CD14-positive monocyte (primary cell): ENCODE measurements around the gene POLA1. TPM values are rescaled to one million over a fixed set of nuclear protein-coding genes. Genes with fewer than 3 reads are reported as not detected.

Experiments
- DNase-seq, 3 donors: peaks; one replicate each; pipeline ENCODE4 v3.0.0-alpha.2; 2011 to 2022
- H2AFZ ChIP-seq: 2 replicates; pipeline ENCODE4 v1.6.0; 2012; ENCODE audit warnings: mild to moderate bottlenecking, low read depth, low read length, inconsistent platforms; ENCODE audit not compliant: insufficient read depth, poor library complexity, severe bottlenecking
- H3K27ac ChIP-seq, 2 donors: 1 replicate in 1 of 2; 2 replicates in 1 of 2; pipeline ENCODE4 v1.5.1; 2012 to 2013; ENCODE audit warnings: low read length in 2 of 2, control low read depth in 1 of 2, inconsistent platforms in 1 of 2, low read depth in 1 of 2, mild to moderate bottlenecking in 1 of 2
- H3K27me3 ChIP-seq, 2 donors: one replicate each; pipeline versions ENCODE4 v1.6.0 to v1.6.1; 2011 to 2013; ENCODE audit warnings: low read length in 2 of 2; ENCODE audit not compliant: control insufficient read depth in 2 of 2, insufficient read depth in 2 of 2
- H3K36me3 ChIP-seq, 2 donors: replicated peaks in 1 of 2; 1 replicate in 1 of 2; 2 replicates in 1 of 2; pipeline versions ENCODE4 v1.5.1 to v1.6.1; 2012 to 2013; ENCODE audit warnings: low read length in 2 of 2, control low read depth in 1 of 2, inconsistent platforms in 1 of 2, mild to moderate bottlenecking in 1 of 2; ENCODE audit not compliant: insufficient read depth in 2 of 2, control insufficient read depth in 1 of 2
- H3K4me1 ChIP-seq, 2 donors: 1 replicate in 1 of 2; 2 replicates in 1 of 2; pipeline versions ENCODE4 v1.5.1 to v1.6.1; 2012 to 2013; ENCODE audit warnings: low read length in 2 of 2, control low read depth in 1 of 2, inconsistent platforms in 1 of 2, mild to moderate bottlenecking in 1 of 2, moderate library complexity in 1 of 2; ENCODE audit not compliant: insufficient read depth in 2 of 2, control insufficient read depth in 1 of 2
- H3K4me2 ChIP-seq: replicated peaks from 2 replicates; pipeline ENCODE3; 2012; ENCODE audit warnings: low read length, moderate library complexity, mild to moderate bottlenecking; ENCODE audit not compliant: poor library complexity, severe bottlenecking; ENCODE audit errors: extremely low read depth
- H3K4me3 ChIP-seq, 3 experiments: fragments of 200-600 bp in 1 of 3; sonication (generic) in 1 of 3; replicated peaks in 1 of 3; 1 replicate in 2 of 3; 2 replicates in 1 of 3; pipeline ENCODE4 v1.5.1; 2011 to 2013; ENCODE audit warnings: low read length in 3 of 3, mild to moderate bottlenecking in 3 of 3, control low read depth in 2 of 3, low read depth in 2 of 3, inconsistent platforms in 1 of 3, moderate library complexity in 1 of 3
- H3K79me2 ChIP-seq: 2 replicates; pipeline ENCODE4 v1.6.0; 2012; ENCODE audit warnings: mild to moderate bottlenecking, control low read depth, inconsistent platforms, low read length, moderate library complexity; ENCODE audit not compliant: insufficient read depth
- H3K9ac ChIP-seq: 2 replicates; pipeline ENCODE4 v1.6.0; 2017; ENCODE audit warnings: low read length, mild to moderate bottlenecking; ENCODE audit not compliant: insufficient read depth, poor library complexity, severe bottlenecking
- H3K9me3 ChIP-seq, 2 donors: replicated peaks in 1 of 2; 1 replicate in 1 of 2; 2 replicates in 1 of 2; pipeline versions ENCODE4 v1.5.1 to v1.6.1; 2012 to 2013; ENCODE audit warnings: low read length in 2 of 2, control low read depth in 1 of 2; ENCODE audit not compliant: control insufficient read depth in 1 of 2, insufficient read depth in 1 of 2
- H4K20me1 ChIP-seq: 2 replicates; pipeline ENCODE4 v1.6.0; 2012; ENCODE audit warnings: mild to moderate bottlenecking, low read length, control low read depth, moderate library complexity; ENCODE audit not compliant: insufficient read depth
- H3K27ac Mint-ChIP-seq, 7 donors: one replicate each; pipeline ENCODE4 v1.8.0; 2020; ENCODE audit warnings: mild to moderate bottlenecking in 7 of 7, mixed read lengths in 7 of 7, moderate library complexity in 6 of 7, inconsistent platforms in 2 of 7
- H3K27me3 Mint-ChIP-seq, 3 donors: one replicate each; pipeline ENCODE4 v1.8.0; 2021 to 2022; ENCODE audit warnings: low read depth in 3 of 3, mild to moderate bottlenecking in 3 of 3, mixed read lengths in 3 of 3, moderate library complexity in 3 of 3, inconsistent platforms in 1 of 3
- H3K36me3 Mint-ChIP-seq, 2 donors: one replicate each; pipeline ENCODE4 v1.8.0; 2020; ENCODE audit warnings: mixed read lengths in 2 of 2, inconsistent platforms in 1 of 2, mild to moderate bottlenecking in 1 of 2
- H3K4me1 Mint-ChIP-seq: one replicate; pipeline ENCODE4 v1.8.0; 2020; ENCODE audit warnings: mild to moderate bottlenecking, mixed read lengths
- H3K4me3 Mint-ChIP-seq, 2 donors: one replicate each; pipeline ENCODE4 v1.8.0; 2020; ENCODE audit warnings: mild to moderate bottlenecking in 2 of 2, mixed read lengths in 2 of 2, moderate library complexity in 1 of 2
- H3K9me3 Mint-ChIP-seq, 7 donors: one replicate each; pipeline ENCODE4 v1.8.0; 2020 to 2022; ENCODE audit warnings: mixed read lengths in 7 of 7, mild to moderate bottlenecking in 6 of 7, moderate library complexity in 6 of 7, inconsistent platforms in 2 of 7
- CTCF ChIP-seq: fragments of 200-600 bp; IDR thresholded peaks from one replicate; pipeline ENCODE4 v1.8.0; 2022; ENCODE audit warnings: antibody characterized with exemption, mild to moderate bottlenecking
- WGBS: methylation state at CpG from one replicate; pipeline ENCODE4 v1.1.5; 2013; ENCODE audit warnings: missing lambda C conversion rate; ENCODE audit not compliant: insufficient coverage; 5-methylcytosine and 5-hydroxymethylcytosine counted together
- intact Hi-C, 2 donors: fragments of 100-400 bp; cut with micrococcal nuclease; formaldehyde crosslinking; loops; one replicate each; pipeline versions ENCODE4 v1.15.0 to v1.15.1; 2023
- polyA plus RNA-seq, 3 donors: library from polyadenylated mRNA; depleted of rRNA in 1 of 3; unstranded in 2 of 3; stranded (reverse) in 1 of 3; fragments of 300-500 nt in 2 of 3; fragments of >200 nt in 1 of 3; fragmentation: Illumina TruSeq in 2 of 3; gene quantifications; 1 replicate in 2 of 3; 2 replicates in 1 of 3; pipeline ENCODE4 v1.2.3, GENCODE V29; 2012 to 2021

POLA1 gene
- polyA plus RNA-seq, 3 donors: 1.2 to 1.4 (median 1.3) TPM

- Histone ChIP-seq H3K4me3 (no peak overlapping the region), H3K36me3 (no peaks in the 10 kb centered on the region), H3K9me3 (peaks cover 0 to 45% of the 10 kb centered on the region in 2 donors), H2AFZ (no peak overlapping the region), H3K79me2 (no peaks in the 10 kb centered on the region), H3K4me2 (no peak overlapping the region), H3K4me1 (no peaks in the 10 kb centered on the region), H3K9ac (no peak overlapping the region), H3K27ac (no peak overlapping the region), H4K20me1 (no peaks in the 10 kb centered on the region), H3K27me3 (peaks cover 61 to 85% of the 10 kb centered on the region in 2 donors)
- intact Hi-C loops: no loop called here
- Mint-ChIP-seq H3K27me3 (peaks cover 74 to 94% (median 84%) of the 10 kb centered on the region in 3 donors), H3K36me3 (peaks cover 0 to 2% of the 10 kb centered on the region in 2 donors), H3K27ac (no peak overlapping the region), H3K4me1 (peaks cover 14% of the 10 kb centered on the region), H3K4me3 (peak overlapping the region in 1 of 2 donors; percentile 86), H3K9me3 (peaks cover 0 to 33% (median 10%) of the 10 kb centered on the region in 7 donors)
- DNase-seq: no peak
- TF ChIP-seq CTCF: no peak
- no CpG with 5 or more reads among the region's 7 CpGs for WGBS
These were observed 312.9 kb downstream of the POLA1 start for GRCh38 chrX:25006586-25007058.

GRCh38 chrX:25007059-25008053 lies 313.6 kb downstream of the POLA1 start:
- intact Hi-C loops: no loop called here
- Histone ChIP-seq H3K27ac (no peak overlapping the region), H3K4me1 (peaks cover 2% of the 10 kb centered on the region in 2 donors), H3K79me2 (no peaks in the 10 kb centered on the region), H2AFZ (no peak overlapping the region), H3K9me3 (peaks cover 0 to 48% of the 10 kb centered on the region in 2 donors), H3K36me3 (no peaks in the 10 kb centered on the region), H3K4me3 (no peak overlapping the region), H3K4me2 (no peak overlapping the region), H3K27me3 (peaks cover 61 to 87% of the 10 kb centered on the region in 2 donors), H3K9ac (no peak overlapping the region), H4K20me1 (no peaks in the 10 kb centered on the region)
- 6% methylated on average over 40 of the region's 64 CpGs for WGBS
- no peak for TF ChIP-seq CTCF
- H3K27me3 Mint-ChIP-seq: peaks cover 73 to 94% (median 86%) of the 10 kb centered on the region in 3 donors
- H3K9me3 Mint-ChIP-seq: peaks cover 0 to 36% (median 12%) of the 10 kb centered on the region in 7 donors
- no peak overlapping the region for H3K27ac Mint-ChIP-seq
- H3K4me1 Mint-ChIP-seq: peaks cover 17% of the 10 kb centered on the region
- DNase-seq: no peak
- H3K4me3 Mint-ChIP-seq: peak overlapping the region in 1 of 2 donors; percentile 86
- peaks cover 0 to 2% of the 10 kb centered on the region in 2 donors for H3K36me3 Mint-ChIP-seq
